Vagina (tissue), 2 donors: ENCODE data around the gene MRPS31.

Experiments
- POLR2A ChIP-seq, 2 donors: fragments of 450-650 bp; IDR thresholded peaks; one replicate each; pipeline ENCODE4 v1.6.1; 2017; ENCODE audit warnings: antibody characterized with exemption in 2 of 2, mild to moderate bottlenecking in 2 of 2, moderate library complexity in 2 of 2
- POLR2AphosphoS5 ChIP-seq, 2 donors: sonication (generic); formaldehyde crosslinking; IDR thresholded peaks; one replicate each; pipeline ENCODE4 v1.9.0; 2017; ENCODE audit warnings: antibody characterized with exemption in 2 of 2, mild to moderate bottlenecking in 2 of 2, low read depth in 1 of 2; ENCODE audit not compliant: insufficient read depth in 1 of 2
- TF ChIP-seq, protein P1 (sequence below), 3 experiments: fragments of 450-650 bp in 2 of 3; fragments of 200-600 bp in 1 of 3; sonication (generic) in 1 of 3; IDR thresholded peaks; one replicate each; pipeline ENCODE4 v1.5.1; 2017 to 2019; ENCODE audit warnings: antibody characterized with exemption in 3 of 3, mild to moderate bottlenecking in 2 of 3, moderate library complexity in 2 of 3

GRCh38 chr13:40680659-40681323 lies 90.2 kb downstream of the MRPS31 start:
- TF ChIP-seq POLR2AphosphoS5 (IDR thresholded peaks at IDR 0.05; ENCODE audit: insufficient read depth in 1 of 2, low read depth in 1 of 2): no peak
- TF ChIP-seq, protein P1, sequence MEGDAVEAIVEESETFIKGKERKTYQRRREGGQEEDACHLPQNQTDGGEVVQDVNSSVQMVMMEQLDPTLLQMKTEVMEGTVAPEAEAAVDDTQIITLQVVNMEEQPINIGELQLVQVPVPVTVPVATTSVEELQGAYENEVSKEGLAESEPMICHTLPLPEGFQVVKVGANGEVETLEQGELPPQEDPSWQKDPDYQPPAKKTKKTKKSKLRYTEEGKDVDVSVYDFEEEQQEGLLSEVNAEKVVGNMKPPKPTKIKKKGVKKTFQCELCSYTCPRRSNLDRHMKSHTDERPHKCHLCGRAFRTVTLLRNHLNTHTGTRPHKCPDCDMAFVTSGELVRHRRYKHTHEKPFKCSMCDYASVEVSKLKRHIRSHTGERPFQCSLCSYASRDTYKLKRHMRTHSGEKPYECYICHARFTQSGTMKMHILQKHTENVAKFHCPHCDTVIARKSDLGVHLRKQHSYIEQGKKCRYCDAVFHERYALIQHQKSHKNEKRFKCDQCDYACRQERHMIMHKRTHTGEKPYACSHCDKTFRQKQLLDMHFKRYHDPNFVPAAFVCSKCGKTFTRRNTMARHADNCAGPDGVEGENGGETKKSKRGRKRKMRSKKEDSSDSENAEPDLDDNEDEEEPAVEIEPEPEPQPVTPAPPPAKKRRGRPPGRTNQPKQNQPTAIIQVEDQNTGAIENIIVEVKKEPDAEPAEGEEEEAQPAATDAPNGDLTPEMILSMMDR (IDR thresholded peaks at IDR 0.05): no peak
- TF ChIP-seq POLR2A (IDR thresholded peaks at IDR 0.05): no peak
